ENCODE measurements around the gene A1BG. TPM values are rescaled to one million over a fixed set of nuclear protein-coding genes. Genes with fewer than 3 reads are reported as not detected.

The A1BG gene, protein sequence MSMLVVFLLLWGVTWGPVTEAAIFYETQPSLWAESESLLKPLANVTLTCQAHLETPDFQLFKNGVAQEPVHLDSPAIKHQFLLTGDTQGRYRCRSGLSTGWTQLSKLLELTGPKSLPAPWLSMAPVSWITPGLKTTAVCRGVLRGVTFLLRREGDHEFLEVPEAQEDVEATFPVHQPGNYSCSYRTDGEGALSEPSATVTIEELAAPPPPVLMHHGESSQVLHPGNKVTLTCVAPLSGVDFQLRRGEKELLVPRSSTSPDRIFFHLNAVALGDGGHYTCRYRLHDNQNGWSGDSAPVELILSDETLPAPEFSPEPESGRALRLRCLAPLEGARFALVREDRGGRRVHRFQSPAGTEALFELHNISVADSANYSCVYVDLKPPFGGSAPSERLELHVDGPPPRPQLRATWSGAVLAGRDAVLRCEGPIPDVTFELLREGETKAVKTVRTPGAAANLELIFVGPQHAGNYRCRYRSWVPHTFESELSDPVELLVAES
- 33.8 TPM for total RNA-seq (2013)
- polyA plus RNA-seq (10 to 100 TPM; 30.2 to 54.5 (median 35.3) TPM), polyA minus RNA-seq (13.3 and 14.4 TPM in 2 replicates), total RNA-seq (0 to 0.52 (median 0.36) reads per million in 11 experiments)

DNA sequence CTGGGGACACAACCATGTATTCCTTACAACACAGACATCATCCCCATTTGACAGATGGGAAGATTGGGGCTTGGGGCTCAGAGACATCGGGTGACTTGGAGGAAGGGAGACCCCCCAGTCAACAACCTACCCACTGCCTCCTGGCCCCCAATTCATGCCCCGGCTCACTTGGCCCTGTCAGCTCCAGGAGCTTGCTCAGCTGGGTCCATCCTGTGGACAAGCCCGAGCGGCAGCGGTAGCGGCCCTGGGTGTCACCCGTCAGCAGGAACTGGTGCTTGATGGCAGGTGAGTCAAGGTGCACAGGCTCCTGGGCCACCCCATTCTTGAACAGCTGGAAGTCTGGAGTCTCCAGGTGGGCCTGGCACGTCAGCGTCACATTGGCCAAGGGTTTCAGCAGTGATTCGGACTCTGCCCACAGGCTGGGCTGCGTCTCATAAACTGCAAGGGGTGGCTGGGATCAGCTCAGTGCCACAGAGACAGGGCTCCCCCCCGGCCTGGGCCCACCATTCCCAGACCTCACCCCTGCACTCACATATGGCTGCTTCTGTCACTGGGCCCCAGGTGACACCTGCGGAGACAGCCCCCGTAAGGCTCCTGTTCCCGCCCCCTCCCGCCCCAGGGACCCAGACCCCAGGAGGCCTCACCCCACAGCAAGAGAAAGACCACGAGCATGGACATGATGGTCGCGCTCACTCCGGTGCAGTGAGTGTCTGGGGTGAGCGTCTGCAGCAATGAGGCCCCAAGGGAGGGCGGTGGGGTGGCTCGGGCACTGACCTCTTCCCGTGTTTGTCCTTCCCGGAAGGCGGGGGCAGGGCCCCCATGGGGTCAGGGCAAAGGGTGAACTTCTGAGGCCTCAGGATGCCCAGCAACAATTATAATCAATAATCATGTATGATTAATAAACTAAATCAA, at the start of gene A1BG:
Gene A1BG (minus strand): TSS at position 733 of the 912 bp plus-strand sequence. CDS start 55 bp downstream, at position 678.
- H3K9ac ChIP-seq (ENCODE audit: insufficient read depth, low read length, poor library complexity, severe bottlenecking): no peak within 1 kb of the TSS
- no peak for DNase-seq
- TF ChIP-seq, protein P1, sequence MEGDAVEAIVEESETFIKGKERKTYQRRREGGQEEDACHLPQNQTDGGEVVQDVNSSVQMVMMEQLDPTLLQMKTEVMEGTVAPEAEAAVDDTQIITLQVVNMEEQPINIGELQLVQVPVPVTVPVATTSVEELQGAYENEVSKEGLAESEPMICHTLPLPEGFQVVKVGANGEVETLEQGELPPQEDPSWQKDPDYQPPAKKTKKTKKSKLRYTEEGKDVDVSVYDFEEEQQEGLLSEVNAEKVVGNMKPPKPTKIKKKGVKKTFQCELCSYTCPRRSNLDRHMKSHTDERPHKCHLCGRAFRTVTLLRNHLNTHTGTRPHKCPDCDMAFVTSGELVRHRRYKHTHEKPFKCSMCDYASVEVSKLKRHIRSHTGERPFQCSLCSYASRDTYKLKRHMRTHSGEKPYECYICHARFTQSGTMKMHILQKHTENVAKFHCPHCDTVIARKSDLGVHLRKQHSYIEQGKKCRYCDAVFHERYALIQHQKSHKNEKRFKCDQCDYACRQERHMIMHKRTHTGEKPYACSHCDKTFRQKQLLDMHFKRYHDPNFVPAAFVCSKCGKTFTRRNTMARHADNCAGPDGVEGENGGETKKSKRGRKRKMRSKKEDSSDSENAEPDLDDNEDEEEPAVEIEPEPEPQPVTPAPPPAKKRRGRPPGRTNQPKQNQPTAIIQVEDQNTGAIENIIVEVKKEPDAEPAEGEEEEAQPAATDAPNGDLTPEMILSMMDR (IDR thresholded peaks at IDR 0.05): no peak
- peaks cover 28 to 60% (median 34%) of the 10 kb centered on the region in 3 donors for H3K27me3 Mint-ChIP-seq (ENCODE audit: low read depth in 3 of 3)
- H3K36me3 ChIP-seq (replicated peaks in 1 of 2; ENCODE audit: control insufficient read depth in 1 of 2, insufficient read depth in 2 of 2, low read length in 2 of 2): peaks cover 0 to 5% of the 10 kb centered on the region in 2 donors
- peaks cover 6 to 42% of the 10 kb centered on the region in 2 donors for H3K27me3 ChIP-seq (ENCODE audit: control insufficient read depth in 2 of 2, insufficient read depth in 2 of 2, low read length in 2 of 2)
- no peak within 1 kb of the TSS for H3K27ac ChIP-seq (ENCODE audit: low read depth in 1 of 2, low read length in 2 of 2)
- H4K20me1 ChIP-seq (ENCODE audit: insufficient read depth, low read length): no peaks in the 10 kb centered on the region
- no peak within 1 kb of the TSS for H3K27ac Mint-ChIP-seq
- H3K4me1 Mint-ChIP-seq: peaks cover 31% of the 10 kb centered on the region
- no peaks in the 10 kb centered on the region for H3K79me2 ChIP-seq (ENCODE audit: insufficient read depth, low read length)
- H3K9me3 Mint-ChIP-seq: peaks cover 0 to 17% (median 6%) of the 10 kb centered on the region in 7 donors
- 97% methylated on average over 16 of the region's 26 CpGs for WGBS (ENCODE audit: insufficient coverage)
- H2AFZ ChIP-seq (ENCODE audit: insufficient read depth, low read depth, low read length, poor library complexity, severe bottlenecking): no peak within 1 kb of the TSS
- no peak within 1 kb of the TSS for H3K4me2 ChIP-seq (replicated peaks; ENCODE audit: extremely low read depth, low read length, poor library complexity, severe bottlenecking)
- intact Hi-C loops (cut with micrococcal nuclease): no loop called here
- H3K4me3 Mint-ChIP-seq: no peak within 1 kb of the TSS
- H3K4me3 ChIP-seq (replicated peaks in 1 of 3; ENCODE audit: low read depth in 2 of 3, low read length in 3 of 3): no peak within 1 kb of the TSS
- H3K36me3 Mint-ChIP-seq: peaks cover 8 to 18% of the 10 kb centered on the region in 2 donors
- H3K9me3 ChIP-seq (replicated peaks in 1 of 2; ENCODE audit: control insufficient read depth in 1 of 2, insufficient read depth in 1 of 2, low read length in 2 of 2): peaks cover 0 to 8% of the 10 kb centered on the region in 2 donors
- peaks cover 18 to 34% of the 10 kb centered on the region in 2 donors for H3K4me1 ChIP-seq (ENCODE audit: control insufficient read depth in 1 of 2, insufficient read depth in 2 of 2, low read length in 2 of 2)
